K562 (cell line): ENCODE data around the gene TAX1BP1. TPM values are rescaled to one million over a fixed set of nuclear protein-coding genes. Genes with fewer than 3 reads are reported as not detected.
"Not testable (repeated sequence)": the region's sequence is repeated elsewhere in the genome, so short reads cannot be mapped to it uniquely, and the experiment has no call there.

Source experiments
- ATAC-seq: fragments of 200-7000 bp; cut with Tn5 transposase; 3 replicates; pipeline ENCODE4 v1.9.1; 2020; ENCODE audit warnings: moderate library complexity
- BruUV-seq: library from RNA; stranded (reverse); fragments of 400-500 nt; replicated peaks from 2 replicates; lab custom pipeline; 2021; lab: Mats Ljungman, UMichigan
- CTCF ChIA-PET: fragments of 300-600 bp; formaldehyde crosslinking; extraction: SDS; loops from one replicate; lab custom pipeline; 2021; ENCODE audit warnings: low intra/inter-chr PET ratio; lab: Yijun Ruan, JAX
- POLR2A ChIA-PET: fragments of 300-600, 350-650 bp; sonication (Branson Sonifier 250); formaldehyde crosslinking; extraction: SDS; loops from one replicate; lab custom pipeline; 2021; ENCODE audit warnings: antibody characterized with exemption, inconsistent platforms; lab: Yijun Ruan, JAX
- DNase-seq, 4 experiments: peaks; one replicate each; pipeline versions ENCODE4 v3.0.0 to v3.0.0-alpha.2; 2011 to 2018; ENCODE audit warnings: low spot score in 3 of 4, mixed read lengths in 3 of 4; ENCODE audit errors: extremely low read depth in 1 of 4
- FAIRE-seq: peaks from 2 replicates; lab custom pipeline; 2011; peaks lifted over from hg19 to GRCh38; lab: Jason Lieb, UNC
- H2AFZ ChIP-seq: 2 replicates; pipeline ENCODE4 v1.6.0; 2011; ENCODE audit warnings: low read depth, low read length, control low read depth, inconsistent platforms
- H3K27ac ChIP-seq: fragments of 200-600 bp; 3 replicates; pipeline ENCODE4 v1.8.0; 2011; ENCODE audit warnings: low read depth, mild to moderate bottlenecking, control low read depth, inconsistent platforms, low read length, moderate library complexity, mixed read lengths; ENCODE audit errors: extremely low read depth
- H3K27me3 ChIP-seq, 2 experiments: fragments of 300-600 bp in 1 of 2; 2 replicates in 1 of 2; 3 replicates in 1 of 2; pipeline versions ENCODE4 v1.6.0 to v1.8.0; 2011; ENCODE audit warnings: inconsistent platforms in 2 of 2, low read length in 2 of 2, mild to moderate bottlenecking in 1 of 2, mixed read lengths in 1 of 2, moderate library complexity in 1 of 2; ENCODE audit not compliant: control insufficient read depth in 2 of 2, insufficient read depth in 2 of 2
- H3K36me3 ChIP-seq: fragments of 300-600 bp; 3 replicates; pipeline ENCODE4 v1.8.0; 2011; ENCODE audit warnings: mild to moderate bottlenecking, low read length, inconsistent platforms; ENCODE audit not compliant: control insufficient read depth, insufficient read depth
- H3K4me1 ChIP-seq, 2 experiments: fragments of 200-600 bp in 1 of 2; replicated peaks in 1 of 2; 2 replicates in 1 of 2; 3 replicates in 1 of 2; pipeline versions ENCODE4 v1.5.1 to v1.8.0; 2011; ENCODE audit warnings: inconsistent platforms in 2 of 2, low read length in 2 of 2, mild to moderate bottlenecking in 1 of 2, mixed read lengths in 1 of 2, moderate library complexity in 1 of 2; ENCODE audit not compliant: control insufficient read depth in 2 of 2, insufficient read depth in 2 of 2
- H3K4me2 ChIP-seq: 2 replicates; pipeline ENCODE4 v1.6.1; 2011; ENCODE audit warnings: low read length, control low read depth, inconsistent platforms, mixed read lengths; ENCODE audit not compliant: insufficient read depth
- H3K4me3 ChIP-seq: fragments of 200-600 bp; sonication (generic), shearing (Covaris generic); 2 replicates; pipeline ENCODE4 v1.5.1; 2016; ENCODE audit warnings: control low read depth, inconsistent platforms
- H3K79me2 ChIP-seq: fragments of 200-600 bp; 3 replicates; pipeline ENCODE4 v1.8.0; 2011; ENCODE audit warnings: low read length, inconsistent platforms; ENCODE audit not compliant: control insufficient read depth, insufficient read depth
- H3K9ac ChIP-seq, 2 experiments: 2 replicates each; pipeline versions ENCODE4 v1.6.0 to v1.6.1; 2011; ENCODE audit warnings: low read depth in 2 of 2, low read length in 2 of 2, control low read depth in 1 of 2, inconsistent platforms in 1 of 2, mild to moderate bottlenecking in 1 of 2, mixed read lengths in 1 of 2; ENCODE audit not compliant: insufficient read depth in 1 of 2
- H3K9me1 ChIP-seq: one replicate; pipeline ENCODE4 v1.6.0; 2011; ENCODE audit warnings: inconsistent platforms, mild to moderate bottlenecking, low read length, moderate library complexity; ENCODE audit not compliant: control insufficient read depth, insufficient read depth
- H3K9me3 ChIP-seq: replicated peaks from 2 replicates; pipeline ENCODE4 v1.5.1; 2011; ENCODE audit warnings: low read depth, low read length, inconsistent platforms; ENCODE audit not compliant: control insufficient read depth, insufficient read depth
- H4K20me1 ChIP-seq: replicated peaks from 2 replicates; pipeline ENCODE4 v1.6.1; 2011; ENCODE audit warnings: low read length, inconsistent platforms, mixed read lengths; ENCODE audit not compliant: control insufficient read depth, insufficient read depth
- DDX20 ChIP-seq: fragments of 450-650 bp; IDR thresholded peaks from 2 replicates; pipeline ENCODE4 v1.6.1; 2016; ENCODE audit warnings: missing genetic modification characterization, low read depth, mild to moderate bottlenecking, missing compliant biosample characterization, moderate library complexity
- ZNF23 ChIP-seq: fragments of 250-450 bp; sonication (Bioruptor Pico); IDR thresholded peaks from 2 replicates; pipeline ENCODE4 v1.4.0; 2020; ENCODE audit warnings: mild to moderate bottlenecking
- ZNF316 ChIP-seq: fragments of 450-650 bp; IDR thresholded peaks from 2 replicates; pipeline ENCODE4 v1.6.1; 2016
- WGBS: fragments of 100-300 bp; shearing (Covaris generic); methylation state at CpG from one replicate; pipeline ENCODE4 v1.1.6; 2016; ENCODE audit warnings: low coverage, mixed read lengths; ENCODE audit not compliant: insufficient coverage; ENCODE audit errors: missing lambda C conversion rate; 5-methylcytosine and 5-hydroxymethylcytosine counted together
- in situ Hi-C: fragments of 300-500 bp; cut with MboI; formaldehyde crosslinking; loops from 4 replicates; pipeline ENCODE4 v1.15.0; 2018; ENCODE audit warnings: inconsistent platforms, mixed read lengths
- intact Hi-C: fragments of 100-400 bp; cut with micrococcal nuclease; formaldehyde crosslinking; loops from 2 replicates; pipeline ENCODE4 v1.14.2; 2022
- polyA plus RNA-seq, 8 experiments: library from polyadenylated mRNA; depleted of rRNA in 4 of 8; stranded (reverse) in 5 of 8; unstranded in 3 of 8; fragments of >200 nt; fragmentation: Nextera tagmentation in 2 of 8; fragmentation: Illumina TruSeq in 1 of 8; extraction: Ambion mirVana in 2 of 8; extraction: Trizol in 1 of 8; gene quantifications; 2 replicates each; pipeline versions ENCODE4 v1.2.1 to v1.2.3, GENCODE V29; 2011 to 2014; ENCODE audit warnings: inconsistent platforms in 1 of 8, missing spikeins in 1 of 8
- total RNA-seq, 7 experiments: library from RNA; depleted of rRNA in 6 of 7; stranded (reverse); fragments of >200 nt in 6 of 7; fragmentation: Illumina TruSeq in 2 of 7; extraction: Trizol in 2 of 7; gene quantifications; 2 replicates each; pipeline versions ENCODE4 v1.2.1 to v1.2.3, GENCODE V29; 2011 to 2021; ENCODE audit warnings: low replicate concordance in 1 of 7

The TAX1BP1 gene
- total and polyA plus RNA-seq, 9 of the 15 experiments (the other 6 are each of a cell fraction or from before 2014, with no cell fraction given) = 49.0 to 119 (median 75.9) TPM

- Histone ChIP-seq H3K9me1 (no peaks in the 10 kb centered on the region), H3K4me3 (no peak overlapping the region), H3K79me2 (no peaks in the 10 kb centered on the region), H3K27ac (no peak overlapping the region), H3K36me3 (no peaks in the 10 kb centered on the region), H3K4me1 (no peaks in the 10 kb centered on the region), H3K9me3 (no peaks in the 10 kb centered on the region), H4K20me1 (no peaks in the 10 kb centered on the region), H3K27me3 (peaks cover 20 to 21% of the 10 kb centered on the region in 2 experiments; a peak in 4 of 5 replicates), H2AFZ (no peak overlapping the region), H3K4me2 (no peak overlapping the region), H3K9ac (no peak overlapping the region)
- BruUV-seq = no TSS peak
- ChIA-PET CTCF (no interaction called here), POLR2A (no interaction called here)
- FAIRE-seq (no peak), DNase-seq (no peak), ATAC-seq (no peak)
- intact Hi-C loops (no loop called here), in situ Hi-C loops (no loop called here)
- whole genome bisulfite sequencing = 10% methylated on average over 5 of the region's 5 CpGs
- TF ChIP-seq ZNF23 (CRISPR knock-in tag) (no peak), DDX20 (tag) (no peak)
Measured at GRCh38 chr7:27850531-27850930, 110.6 kb downstream of the TAX1BP1 start.

- H3K4me3 ChIP-seq, BruUV-seq, H3K4me1 ChIP-seq, DNase-seq, H3K36me3 ChIP-seq, in situ Hi-C loops, intact Hi-C loops, H4K20me1 ChIP-seq, H3K79me2 ChIP-seq, H3K4me2 ChIP-seq, H2AFZ ChIP-seq, FAIRE-seq, H3K9me3 ChIP-seq, H3K9ac ChIP-seq, H3K9me1 ChIP-seq, ATAC-seq, H3K27ac ChIP-seq, CTCF ChIA-PET: not testable (repeated sequence)
- WGBS = 12% methylated on average over 15 of the region's 28 CpGs
- peaks cover 0 to 12% of the 10 kb centered on the region in 2 experiments; a peak in 3 of 5 replicates for H3K27me3 ChIP-seq
- POLR2A ChIA-PET = interaction anchor here (1.0 to 1.1 kb wide), 2 partner anchors 13 to 17 kb away, joined by 3 to 6 read pairs; no protein-coding TSS in a partner anchor
- TF ChIP-seq ZNF316 = peak; percentile 38; the same call in 1 of the 2 replicates
Measured at GRCh38 chr7:27856703-27857485, 116.9 kb downstream of the TAX1BP1 start.
